GM15510 (cell line): ENCODE measurements around the gene RAB5IF.

Experiments used
- POLR2A ChIP-seq: IDR thresholded peaks from 3 replicates; pipeline ENCODE4 v1.6.1; 2011; ENCODE audit warnings: borderline replicate concordance; ENCODE audit not compliant: insufficient read length; ENCODE audit errors: extremely low read depth

Gene RAB5IF

DNA sequence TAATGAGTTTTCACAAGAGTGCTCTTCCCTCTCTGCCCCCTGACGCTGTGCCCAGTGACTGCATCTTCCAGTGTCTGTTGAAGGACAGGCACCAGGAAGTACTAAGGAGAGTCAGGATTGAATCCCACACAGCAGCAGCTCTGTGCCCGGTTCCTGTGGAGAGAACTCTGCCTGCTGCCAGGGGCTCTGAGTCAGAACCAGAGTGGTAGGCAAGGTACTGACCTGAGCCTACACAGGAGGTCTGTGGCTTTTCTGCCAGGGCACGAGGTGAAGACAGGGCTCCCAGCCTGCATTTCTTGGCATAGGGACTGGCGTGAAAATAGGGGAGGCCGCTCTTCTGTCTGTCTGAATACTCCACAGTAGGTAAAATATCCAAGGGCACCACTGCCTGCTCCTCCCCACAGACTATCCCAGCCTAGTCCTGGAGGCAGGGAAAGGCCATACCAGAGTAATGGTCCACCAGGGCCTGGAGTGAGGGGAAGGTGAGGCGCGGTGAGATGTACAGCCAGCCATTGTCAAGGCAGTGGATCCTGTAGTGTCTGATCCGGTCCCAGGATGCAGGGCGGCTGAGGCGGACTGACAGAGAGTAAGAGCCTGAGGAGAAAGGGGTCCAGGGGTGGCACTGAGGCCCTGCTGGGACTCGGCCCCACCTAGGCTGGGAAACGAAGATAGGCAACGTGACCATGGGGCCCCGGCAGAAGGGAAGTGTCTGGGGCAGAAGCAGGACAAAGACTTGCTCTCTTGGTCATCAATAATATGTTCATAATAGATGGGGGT lies 9.4 kb downstream of the RAB5IF start:
- TF ChIP-seq POLR2A, result no peak

DNA sequence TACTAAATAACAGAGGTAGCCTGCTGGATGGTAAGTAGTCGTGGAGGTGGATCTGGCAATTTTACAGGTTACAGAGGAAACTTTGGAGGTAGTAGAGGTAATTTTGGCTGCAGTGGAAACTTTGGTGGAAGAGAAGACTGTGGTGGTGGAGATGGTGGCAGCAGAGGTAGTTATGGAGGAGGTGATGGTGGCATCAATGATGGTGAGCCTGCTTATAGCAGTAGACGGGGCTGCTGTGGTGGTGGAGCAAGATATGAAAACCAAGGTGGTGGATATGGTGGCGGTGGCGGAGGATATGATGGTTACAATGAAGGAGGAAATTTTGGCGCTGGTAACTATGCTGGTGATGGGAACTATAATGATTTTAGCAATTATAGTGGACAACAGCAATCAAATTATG lies 15.3 kb downstream of the RAB5IF start:
- no peak for TF ChIP-seq POLR2A

DNA sequence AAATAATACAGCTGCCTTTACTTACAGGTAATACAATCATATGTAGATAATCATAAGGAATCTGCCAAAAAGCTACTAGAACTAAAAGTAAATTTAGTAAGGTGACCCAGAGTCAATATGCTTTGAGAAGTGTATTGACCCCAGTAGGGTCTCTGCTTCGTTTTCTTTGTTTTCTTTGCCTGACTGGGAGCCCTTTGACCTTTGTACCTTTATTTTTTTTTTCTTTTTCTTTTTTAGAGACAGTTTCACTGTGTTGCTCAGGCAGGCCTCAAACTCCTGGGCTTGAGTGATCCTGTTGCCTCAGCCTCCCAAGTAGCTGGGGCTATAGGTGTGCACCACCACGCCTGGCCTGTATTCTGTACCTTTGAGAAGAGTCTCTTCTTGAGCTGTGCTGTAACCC lies 17.9 kb downstream of the RAB5IF start:
- no peak for TF ChIP-seq POLR2A

DNA sequence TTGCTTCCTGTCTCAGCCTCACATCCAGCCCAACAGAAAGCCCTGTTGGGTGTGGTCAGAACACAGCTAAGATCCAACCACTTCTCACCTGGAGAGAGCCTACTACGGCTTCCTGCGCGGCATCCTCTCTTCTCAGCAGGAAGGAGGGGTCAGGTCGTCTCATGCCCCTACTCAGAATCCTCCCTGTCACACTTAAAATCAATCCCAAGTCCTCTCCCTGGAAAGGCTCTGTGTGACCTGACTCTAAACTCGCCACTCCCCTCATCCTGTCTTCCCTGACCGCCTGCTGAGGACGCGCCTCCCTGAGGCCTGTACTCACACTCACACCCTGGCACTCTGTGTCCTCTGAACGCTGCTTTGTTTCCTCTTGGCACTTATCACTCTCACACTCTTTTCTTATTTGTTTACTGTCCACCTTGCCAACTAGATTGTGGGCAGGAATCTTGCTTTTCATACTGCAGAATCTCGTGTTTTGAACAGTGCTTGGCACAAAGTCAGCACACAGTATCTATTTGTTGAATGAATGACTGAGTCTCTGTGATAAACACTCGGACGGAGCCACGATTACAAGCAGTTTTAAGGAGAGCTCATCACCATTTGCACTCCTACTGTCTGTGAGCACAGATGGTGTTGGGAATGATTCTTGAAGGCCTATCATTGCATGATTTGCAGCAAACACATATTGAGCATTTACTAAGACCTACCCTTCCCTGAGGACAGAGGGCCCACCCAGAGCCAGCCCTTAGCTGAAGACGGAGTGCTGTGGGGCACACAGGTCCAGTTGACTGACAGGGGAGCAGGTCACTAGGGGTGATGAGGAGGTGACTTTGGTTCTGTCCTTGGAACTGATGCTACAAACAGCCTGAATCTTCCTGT lies 18.7 kb downstream of the RAB5IF start:
- no peak for TF ChIP-seq POLR2A

DNA sequence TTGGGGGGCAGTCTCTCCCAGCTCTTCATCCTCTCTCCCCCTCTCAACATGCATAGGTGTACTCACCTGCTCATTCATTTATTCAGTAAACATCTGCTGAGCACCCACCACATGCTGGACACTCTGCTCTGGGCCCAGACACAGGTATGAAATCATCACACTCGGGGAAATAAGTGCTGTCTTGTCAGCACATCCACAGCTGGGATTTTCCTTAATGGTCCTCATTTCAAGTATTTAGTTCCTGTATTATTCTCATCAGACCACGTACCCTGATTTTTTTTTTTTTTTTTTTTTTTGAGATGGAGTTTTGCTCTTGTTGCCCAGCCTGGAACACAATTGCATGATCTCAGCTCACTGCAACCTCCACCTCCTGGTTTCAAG lies 19.4 kb downstream of the RAB5IF start:
- TF ChIP-seq POLR2A, result no peak

DNA sequence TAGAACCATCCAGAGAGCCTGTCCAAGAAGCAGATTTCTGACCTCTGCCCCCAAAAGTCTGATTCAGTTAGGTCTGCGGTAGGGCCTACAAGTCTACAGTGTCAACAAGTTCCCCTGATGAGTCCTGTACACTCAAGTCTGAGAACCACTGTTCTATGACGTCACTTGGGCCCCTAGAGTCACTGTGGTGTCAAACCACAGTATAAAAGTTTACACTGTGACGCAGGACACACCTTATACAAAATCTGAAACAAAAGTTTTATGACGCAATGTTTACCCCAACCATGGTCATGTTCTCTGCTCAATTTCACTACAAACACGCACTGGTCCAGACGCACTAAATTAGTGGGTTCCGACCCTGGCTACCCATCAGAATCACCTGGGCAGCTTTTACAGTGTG lies 22.5 kb downstream of the RAB5IF start:
- no peak for TF ChIP-seq POLR2A

DNA sequence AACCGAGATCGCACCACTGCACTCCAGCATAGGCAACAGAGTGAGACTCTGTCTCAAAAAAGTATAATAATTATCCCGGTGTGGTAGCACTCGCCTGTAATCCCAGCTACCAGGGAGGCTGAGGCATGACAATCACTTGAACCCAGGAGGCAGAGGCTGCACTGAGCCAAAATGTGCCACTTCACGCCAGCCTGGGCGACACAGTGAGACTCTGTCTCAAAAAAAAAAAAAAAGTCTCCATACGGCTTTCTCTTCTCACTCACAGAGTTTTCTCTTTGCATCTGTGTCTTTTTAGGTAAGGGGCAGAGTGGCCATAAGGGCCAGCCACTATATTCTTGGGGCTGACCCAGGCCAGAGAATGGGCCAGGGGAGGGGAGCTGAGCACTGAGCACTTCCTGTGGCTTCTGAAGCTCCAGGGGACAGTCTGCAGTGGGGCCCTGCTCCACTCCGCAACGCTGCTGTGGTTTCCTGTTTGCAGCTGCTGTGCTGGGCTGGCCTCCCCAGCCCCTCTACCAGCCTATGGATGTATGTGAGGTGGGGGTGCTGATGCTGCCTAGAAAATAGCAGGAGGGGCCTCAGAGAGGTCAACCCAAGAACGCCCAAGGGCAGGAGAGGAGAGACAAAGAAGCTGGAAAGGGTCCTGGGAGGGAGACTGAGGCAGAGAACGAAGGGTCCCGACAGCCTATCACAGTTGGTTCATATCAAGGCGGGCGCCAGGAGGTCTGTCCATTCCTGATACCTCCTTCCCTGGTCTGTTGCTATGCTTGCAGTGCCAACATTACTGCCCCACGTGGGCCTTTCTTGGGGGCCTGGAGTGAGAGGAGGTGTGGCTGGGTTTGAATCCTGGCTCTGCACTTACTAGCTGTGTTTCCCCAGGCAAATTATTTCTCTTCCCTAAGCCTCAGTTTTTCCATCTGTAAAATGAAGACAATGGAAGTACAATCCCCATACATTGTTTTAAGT lies 24.4 kb downstream of the RAB5IF start:
- no peak for TF ChIP-seq POLR2A

DNA sequence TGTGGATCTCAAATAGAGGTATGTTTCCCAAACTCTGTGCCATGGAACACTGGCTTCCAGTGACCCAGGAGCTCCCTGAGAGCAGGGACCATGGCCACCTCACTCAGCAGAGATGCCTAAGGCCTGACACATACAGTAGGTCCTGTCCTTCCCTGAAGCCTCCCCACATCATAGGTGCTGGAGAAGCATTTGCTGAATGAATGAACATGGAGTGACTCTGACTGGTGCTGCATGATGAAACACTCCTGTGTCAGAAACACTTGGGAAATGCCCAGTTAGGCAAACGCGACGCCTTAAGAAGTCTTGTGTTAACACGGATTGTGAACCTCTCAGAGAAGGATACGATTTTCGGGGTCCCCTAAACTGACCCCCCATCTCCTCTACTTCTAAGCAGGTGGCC lies 26.1 kb downstream of the RAB5IF start:
- no peak for TF ChIP-seq POLR2A

DNA sequence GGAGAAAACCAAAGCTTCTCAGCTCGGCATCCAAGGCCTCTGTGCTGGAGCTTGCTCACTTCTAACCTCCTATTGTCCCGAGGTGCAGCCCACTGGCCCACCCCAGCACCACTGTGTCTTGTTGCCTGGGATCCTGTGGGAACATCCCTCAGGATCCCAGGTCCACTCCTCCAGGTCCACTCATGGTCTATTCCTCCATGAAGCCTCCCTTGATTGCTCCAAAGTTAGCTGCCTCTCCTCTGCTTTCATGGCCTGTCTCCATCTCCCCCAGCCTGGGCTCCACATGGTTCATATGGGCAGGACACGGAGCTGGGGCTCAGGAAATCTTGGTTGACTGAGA lies 26.5 kb downstream of the RAB5IF start:
- no peak for TF ChIP-seq POLR2A

DNA sequence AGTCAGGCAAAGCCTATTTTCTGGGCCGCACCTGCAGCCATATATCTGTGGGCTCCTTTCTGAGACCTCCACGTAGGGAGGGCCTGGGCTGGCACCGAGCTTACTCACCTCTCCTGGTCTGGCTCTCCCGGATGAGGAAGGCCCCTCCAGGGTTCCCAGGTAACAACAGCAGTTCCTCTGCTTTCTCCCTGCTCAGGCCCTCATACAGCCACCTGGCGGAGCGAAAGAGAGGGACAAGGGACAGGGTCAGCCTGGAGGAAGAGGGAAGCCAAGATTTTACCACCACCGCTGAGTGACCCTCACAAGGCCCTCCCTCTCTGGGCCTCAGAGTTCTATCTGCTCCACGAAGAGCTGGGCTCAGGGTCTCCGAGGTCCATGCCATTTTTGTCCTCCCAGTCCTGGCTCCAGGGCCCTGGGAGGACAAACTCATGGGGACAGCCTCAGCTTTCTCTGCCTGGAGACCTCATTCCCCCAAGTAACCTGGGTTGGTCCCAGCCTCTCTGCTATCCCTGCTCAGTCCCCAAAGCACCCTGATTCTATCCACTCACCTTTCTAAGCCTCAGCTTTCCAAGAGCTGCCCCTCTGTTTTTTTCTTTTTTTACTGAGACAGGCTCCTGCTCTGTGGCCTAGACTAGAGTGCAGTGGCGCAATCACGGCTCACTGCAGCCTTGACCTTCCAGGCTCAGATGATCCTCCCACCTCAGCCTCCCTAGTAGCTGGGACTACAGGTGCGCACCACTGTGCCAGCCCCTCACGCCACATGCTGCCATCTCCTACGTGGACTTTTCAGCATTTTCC lies 27.1 kb downstream of the RAB5IF start:
- no peak for TF ChIP-seq POLR2A

DNA sequence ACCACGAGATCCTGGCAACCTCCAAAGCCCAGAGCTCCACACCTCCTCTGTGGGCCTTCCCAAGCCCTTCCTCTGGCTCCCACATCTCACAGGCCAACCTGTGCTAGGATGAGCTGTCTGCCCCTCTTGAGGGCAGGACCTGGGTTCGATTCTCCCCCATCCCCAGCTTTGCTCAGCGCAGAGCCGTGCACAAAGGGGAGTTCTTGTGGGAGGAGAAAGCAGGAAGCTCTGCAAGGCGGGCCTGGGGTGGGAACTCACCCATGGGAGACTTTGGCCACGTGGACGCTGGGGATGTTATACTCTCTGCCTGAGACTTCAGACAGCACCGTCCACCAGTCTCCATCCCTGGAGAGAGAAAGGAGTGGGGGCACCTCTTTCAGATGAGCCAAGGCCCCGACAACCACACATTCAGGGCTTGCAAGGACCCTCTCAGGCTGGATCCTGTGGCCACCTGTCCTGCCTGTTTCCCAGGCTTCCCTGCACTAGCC lies 27.8 kb downstream of the RAB5IF start:
- no peak for TF ChIP-seq POLR2A

DNA sequence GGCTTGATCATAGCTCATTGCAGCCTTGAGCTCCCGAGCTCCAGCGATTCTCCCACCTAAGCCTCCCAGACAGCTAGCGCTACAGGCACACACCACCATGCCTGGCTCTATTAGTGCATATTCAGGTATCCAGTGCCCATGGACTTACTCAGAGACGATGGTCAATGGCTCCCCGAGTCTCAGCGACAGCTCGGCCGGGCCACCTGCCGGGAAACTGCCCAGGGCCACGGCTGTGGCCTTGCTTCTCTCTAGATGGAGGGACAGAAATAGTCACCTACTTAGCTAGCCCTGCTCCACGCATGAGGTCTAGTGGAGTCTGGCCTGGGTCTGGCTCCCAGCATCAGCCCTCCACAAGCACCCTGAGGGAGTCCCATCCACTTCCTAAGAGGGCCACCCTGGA lies 28.8 kb downstream of the RAB5IF start:
- no peak for TF ChIP-seq POLR2A

DNA sequence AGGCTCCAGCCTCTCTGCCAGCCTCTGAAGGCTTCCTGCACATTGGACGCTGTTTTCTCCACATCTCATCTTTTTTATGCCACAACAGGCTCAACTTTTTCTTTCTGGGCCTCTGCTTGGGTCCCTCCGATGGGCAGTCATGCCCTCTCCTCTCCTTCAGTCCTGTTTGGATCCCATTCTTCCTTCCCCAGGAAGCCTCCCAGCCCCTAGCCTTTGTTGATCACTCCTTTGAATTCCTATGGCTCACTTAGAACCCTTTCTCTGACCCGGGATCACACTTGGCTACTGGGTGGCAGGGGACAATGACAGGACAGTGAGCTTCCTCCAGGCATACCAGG lies 35.9 kb downstream of the RAB5IF start:
- no peak for TF ChIP-seq POLR2A

DNA sequence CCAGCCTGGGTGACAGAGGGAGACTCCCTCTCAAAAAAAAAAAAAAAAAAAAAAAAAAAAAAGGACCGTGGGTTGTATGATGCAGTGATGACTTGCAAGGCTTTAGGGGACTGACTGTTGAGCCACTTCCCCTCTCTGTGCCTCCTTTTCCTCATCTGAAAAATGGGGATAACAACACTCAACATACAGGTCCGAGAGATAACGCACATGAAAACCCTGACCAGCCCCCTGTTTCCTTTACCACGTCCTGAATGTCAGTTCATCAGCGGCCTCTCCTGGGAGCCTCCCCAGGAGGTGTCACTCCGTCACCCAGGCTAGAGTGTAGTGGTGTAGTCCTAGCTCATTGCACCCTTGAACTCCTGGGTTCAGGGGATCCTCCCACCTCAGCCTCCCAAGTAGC lies 36.6 kb downstream of the RAB5IF start:
- no peak for TF ChIP-seq POLR2A

DNA sequence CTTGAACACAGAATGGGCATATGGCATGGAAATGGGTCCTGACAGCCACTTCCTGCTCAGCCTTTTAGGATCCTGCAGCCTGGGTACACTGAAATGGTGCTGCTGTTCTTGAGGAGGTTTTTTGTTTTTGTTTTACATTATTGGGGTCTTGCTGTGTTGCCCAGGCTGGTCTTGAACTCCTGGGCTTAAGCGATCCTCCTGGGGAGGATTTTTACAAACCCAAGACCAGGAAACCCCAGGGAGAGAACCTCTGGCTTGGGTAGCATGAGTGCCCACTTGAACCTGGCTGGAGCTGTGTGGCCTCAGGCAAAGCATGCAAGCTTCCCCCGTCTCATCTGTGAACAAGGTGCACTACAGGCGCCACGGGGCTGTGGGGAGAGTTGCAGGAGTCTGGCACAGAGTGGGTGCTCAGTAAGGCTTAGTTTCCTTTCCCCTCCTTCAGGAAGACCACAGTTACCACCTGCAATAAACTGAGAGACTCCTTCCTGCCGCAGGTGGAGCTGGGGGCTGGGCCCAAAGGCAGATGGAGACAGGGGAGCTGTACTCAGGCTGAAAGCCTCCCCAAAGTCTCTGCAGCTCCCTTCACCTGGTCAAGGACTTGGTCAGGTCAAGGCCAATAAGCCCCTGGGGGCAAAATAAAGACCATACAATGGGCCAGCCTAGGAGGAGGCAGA lies 38.6 kb downstream of the RAB5IF start:
- no peak for TF ChIP-seq POLR2A

DNA sequence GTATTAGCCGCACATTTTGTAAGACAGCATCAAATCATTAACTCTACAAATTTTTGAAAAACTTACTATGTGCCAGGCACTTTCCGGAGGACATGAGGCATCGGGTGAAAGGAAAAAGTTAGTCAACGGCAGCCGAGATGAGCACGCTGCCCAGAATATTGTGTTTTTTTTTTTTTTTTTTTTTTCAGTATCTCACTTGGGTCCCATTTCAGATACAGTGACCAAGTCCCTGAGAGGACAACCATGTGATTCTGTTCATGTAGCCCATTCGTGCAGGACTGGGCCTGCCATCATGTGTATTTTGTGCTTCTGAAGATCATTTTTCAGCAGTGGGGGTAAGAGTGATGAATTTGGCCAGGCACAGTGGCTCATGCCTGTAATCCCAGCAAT lies 39.1 kb downstream of the RAB5IF start:
- no peak for TF ChIP-seq POLR2A
